Hematopoietic multipotent progenitor cell treated with erythropoietin and hydrocortisone succinate and interleukin-3 and kit ligand, for 8 days (in vitro differentiated cells): ENCODE measurements around the gene STYK1.
A peak's percentile ranks its signal among the peaks of the same experiment; 100 is the strongest.
"Not testable (repeated sequence)": the region's sequence is repeated elsewhere in the genome, so short reads cannot be mapped to it uniquely, and the experiment has no call there.

Experiments
- DNase-seq: peaks from one replicate; pipeline ENCODE4 v3.0.0-alpha.2; 2015

Gene STYK1

GRCh38 chr12:10688042-10688441 lies 14.2 kb upstream of the STYK1 start:
- no peak for DNase-seq

DNA sequence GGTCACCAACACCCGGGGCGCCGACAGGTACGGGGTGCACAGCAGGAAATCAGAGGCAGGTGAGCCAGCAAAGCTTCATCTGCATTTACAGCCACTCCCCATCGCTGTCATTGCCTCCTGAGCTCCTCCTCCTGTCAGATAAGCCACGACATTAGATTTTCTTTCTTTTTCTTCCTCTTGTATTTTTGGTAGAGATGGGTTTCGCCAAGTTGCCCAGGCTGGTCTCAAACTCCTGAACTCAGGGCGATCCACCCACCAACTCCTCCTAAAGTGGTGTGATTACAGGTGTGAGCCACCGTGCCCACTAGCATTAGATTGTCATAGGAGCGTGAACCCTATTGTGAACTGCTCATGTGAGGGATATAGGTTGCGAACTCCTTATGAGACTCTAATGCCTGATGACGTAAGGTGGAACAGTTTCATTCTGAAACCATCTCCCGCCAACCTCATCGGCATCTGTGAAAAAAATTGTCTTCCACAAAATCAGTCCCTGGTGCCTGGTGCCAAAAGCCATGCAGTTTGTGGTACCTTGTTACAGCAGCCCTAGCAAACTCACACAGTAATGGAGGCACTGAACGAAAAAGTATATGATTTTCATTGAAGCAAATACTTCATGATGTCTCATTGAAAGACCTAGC lies 1.5 kb downstream of the STYK1 start:
- no peak for DNase-seq

- DNase-seq, result no peak
Observed at GRCh38 chr12:10669533-10669932, 4.3 kb downstream of the STYK1 start.

- peak; percentile 19 for DNase-seq
Observed at GRCh38 chr12:10668526-10668925, 5.3 kb downstream of the STYK1 start.

GRCh38 chr12:10667581-10667980 lies 6.3 kb downstream of the STYK1 start:
- no peak for DNase-seq

- no peak for DNase-seq
Observed at GRCh38 chr12:10664499-10664898, 9.4 kb downstream of the STYK1 start.

GRCh38 chr12:10663869-10664268 lies 10.0 kb downstream of the STYK1 start:
- DNase-seq, result no peak

DNA sequence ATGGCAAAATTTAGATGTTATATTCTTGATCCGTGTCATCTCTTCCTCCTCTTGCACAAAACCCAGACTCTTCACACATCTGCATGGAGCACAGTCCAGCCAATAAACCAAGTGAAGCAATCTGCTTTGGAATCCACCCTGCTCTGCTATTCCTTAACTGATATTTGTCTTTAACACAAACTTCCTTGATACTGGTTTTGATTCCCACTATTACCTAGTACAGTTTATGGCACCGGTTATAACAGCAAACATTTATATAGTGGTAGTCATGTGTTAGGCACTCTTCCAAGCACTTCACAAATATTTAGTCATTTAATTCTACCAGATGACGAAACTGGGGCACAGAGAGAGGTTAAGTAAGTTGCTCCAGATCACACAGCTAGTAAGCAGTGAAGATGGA lies 12.5 kb downstream of the STYK1 start:
- DNase-seq, result no peak

- no peak for DNase-seq
Observed at GRCh38 chr12:10654003-10654402, 19.8 kb downstream of the STYK1 start.

DNA sequence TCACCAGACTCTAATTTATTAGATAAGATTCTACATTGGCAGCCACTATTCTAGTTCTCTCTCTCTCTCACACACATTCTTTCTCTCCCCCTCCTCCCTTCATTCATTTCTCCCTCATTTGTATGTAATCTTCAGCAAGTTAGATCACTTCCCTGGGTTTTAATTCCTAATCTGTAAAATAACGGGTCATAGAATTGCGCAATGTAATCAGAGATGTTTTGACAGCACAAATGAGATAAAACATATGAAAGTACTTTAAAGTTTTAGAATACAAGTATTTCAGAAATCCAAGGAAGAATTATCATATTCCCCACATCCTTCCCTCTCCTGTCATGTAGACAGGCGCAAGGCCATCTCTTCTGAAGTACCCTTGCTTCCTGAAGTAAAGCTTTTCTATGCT lies 21.7 kb downstream of the STYK1 start:
- DNase-seq, result no peak

GRCh38 chr12:10646576-10646975 lies 27.3 kb downstream of the STYK1 start:
- not testable (repeated sequence) for DNase-seq

- no peak for DNase-seq
Observed at GRCh38 chr12:10645910-10646309, 27.9 kb downstream of the STYK1 start.

DNA sequence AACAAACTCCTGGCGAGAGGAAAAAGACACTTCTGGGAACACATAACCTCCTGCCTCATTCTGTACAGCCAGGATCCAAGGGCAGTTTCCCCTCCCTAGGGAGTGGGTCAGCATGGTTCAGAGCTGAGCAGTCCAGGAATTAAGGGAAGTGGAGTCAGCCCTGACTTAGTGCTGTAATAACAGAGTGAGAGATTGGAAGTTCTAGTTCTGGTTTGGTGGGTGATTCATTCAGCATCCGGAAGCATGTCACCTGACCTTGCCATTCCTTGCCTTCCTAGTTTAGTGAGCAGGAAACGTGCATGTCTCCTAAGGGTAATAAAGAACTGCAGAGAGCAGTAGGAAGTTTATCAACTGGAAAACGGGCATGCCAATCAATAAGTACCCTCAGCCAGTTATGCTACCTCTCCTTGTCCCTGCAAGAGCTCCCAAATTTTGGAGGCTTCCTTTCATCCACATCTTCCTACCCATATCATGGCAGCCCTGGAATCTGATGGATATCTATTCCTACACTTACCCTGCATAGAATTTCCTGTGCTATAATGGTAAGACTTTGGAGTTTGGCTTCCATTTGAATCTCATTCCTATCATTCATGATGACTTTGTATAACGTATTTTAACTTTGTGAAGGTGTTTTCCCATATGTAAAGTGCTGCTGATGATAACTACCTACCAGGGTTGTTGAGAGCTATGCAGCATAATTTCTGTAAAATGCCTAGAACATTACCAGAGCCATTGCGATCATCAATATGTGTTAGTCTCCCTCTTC lies 31.9 kb downstream of the STYK1 start:
- no peak for DNase-seq

DNA sequence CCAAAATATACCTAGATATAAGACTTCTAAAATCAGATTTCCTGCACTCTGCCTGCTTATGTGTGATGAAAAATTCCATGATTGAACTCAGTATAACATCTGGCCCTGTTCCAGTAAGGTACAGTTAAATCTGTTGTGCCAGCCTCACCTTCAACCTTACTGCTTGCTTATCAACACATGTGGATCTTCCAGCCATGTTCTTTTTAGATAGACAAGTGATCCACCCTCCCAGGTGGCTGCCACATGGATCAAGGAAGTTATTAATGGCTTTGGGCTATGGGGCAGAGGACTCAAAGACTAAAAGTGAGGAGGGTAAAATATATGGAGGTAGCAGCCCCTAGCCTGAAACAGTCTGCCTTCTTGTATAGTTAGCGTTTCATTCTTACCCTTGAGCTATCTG lies 35.1 kb downstream of the STYK1 start:
- no peak for DNase-seq

- DNase-seq, result no peak
Observed at GRCh38 chr12:10636611-10637010, 37.2 kb downstream of the STYK1 start.

DNA sequence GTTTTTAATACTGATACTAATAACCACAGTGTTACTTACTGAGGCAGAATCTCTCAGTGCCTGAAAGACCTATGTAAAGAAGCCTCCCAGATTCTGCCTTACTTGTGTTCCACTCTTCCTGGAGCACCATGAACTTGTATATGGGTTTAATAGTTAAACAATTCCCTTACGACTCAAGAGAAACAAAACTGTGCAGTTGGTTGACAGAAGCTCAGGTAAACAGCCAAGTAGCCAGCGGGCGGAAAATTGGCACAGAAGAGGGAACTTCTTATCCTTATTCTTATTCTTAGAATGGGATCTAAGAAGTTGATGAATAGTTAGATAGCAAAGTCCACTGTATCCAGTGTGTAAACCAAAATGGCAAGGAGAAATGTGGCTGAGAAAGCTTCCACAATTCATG lies 37.7 kb downstream of the STYK1 start:
- DNase-seq, result no peak

GRCh38 chr12:10635306-10635705 lies 38.5 kb downstream of the STYK1 start:
- no peak for DNase-seq

GRCh38 chr12:10634427-10634826 lies 39.4 kb downstream of the STYK1 start:
- DNase-seq, result no peak

- no peak for DNase-seq
Observed at GRCh38 chr12:10633541-10633940, 40.3 kb downstream of the STYK1 start.

GRCh38 chr12:10632226-10632625 lies 41.6 kb downstream of the STYK1 start:
- DNase-seq, result no peak

GRCh38 chr12:10624605-10625004 lies 49.2 kb downstream of the STYK1 start:
- no peak for DNase-seq

- DNase-seq, result no peak
Observed at GRCh38 chr12:10623131-10623530, 50.7 kb downstream of the STYK1 start.

DNA sequence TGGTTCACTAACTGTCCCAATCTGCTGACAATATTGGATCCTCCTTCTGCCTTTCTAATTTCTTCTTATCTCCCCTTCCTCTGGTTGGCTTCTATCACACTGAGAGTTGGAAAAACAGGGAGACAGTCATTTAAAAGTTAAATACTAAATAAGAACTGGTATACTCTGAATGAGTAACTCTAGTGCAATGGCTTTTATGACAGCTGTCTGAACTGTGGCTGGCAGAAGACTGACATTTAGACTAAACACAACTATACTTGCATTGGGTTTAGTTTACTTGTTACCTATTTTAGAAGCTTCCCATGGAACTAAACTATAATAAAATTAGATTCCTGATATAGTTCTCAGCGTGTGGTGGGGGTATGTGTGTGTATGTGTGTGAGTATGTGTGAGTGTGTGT lies 52.6 kb downstream of the STYK1 start:
- no peak for DNase-seq

DNA sequence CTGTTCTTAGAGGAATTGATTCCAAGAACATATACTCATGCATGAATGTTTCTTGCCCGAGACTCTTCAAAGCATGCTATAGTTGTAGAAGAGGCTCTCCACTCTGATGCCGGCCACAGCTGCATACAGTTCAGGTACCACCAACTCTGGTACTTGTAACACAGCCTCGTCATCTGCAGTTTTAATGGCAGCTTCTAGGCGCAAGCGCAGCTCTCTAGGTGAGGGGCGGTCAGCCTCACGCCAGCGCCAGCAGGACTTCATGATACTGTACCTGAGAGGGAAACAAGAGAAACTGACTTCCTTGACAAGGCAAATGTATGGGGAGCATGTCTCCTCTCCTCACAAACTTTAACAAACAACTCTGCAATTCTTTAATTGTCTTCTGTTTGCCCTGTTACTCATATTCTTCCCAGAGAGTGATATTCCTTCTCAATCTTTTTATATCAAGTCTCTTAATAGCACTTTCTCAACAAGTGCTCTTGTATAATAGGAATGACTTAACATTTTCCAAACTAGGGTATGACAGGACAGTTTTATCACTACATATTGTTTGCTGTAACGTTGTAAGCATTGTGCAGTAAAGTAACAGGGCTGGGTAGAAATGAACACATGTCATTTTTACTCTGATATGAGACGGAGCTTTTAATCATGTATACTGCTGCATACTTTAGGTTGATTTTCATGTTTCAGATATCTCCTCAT lies 53.6 kb downstream of the STYK1 start:
- DNase-seq, result no peak
